Thyroid gland (tissue), 4 donors: ENCODE data around the gene UGT2B15. TPM values are rescaled to one million over a fixed set of nuclear protein-coding genes. Genes with fewer than 3 reads are reported as not detected.
"Not testable (repeated sequence)": the region's sequence is repeated elsewhere in the genome, so short reads cannot be mapped to it uniquely, and the experiment has no call there.

Source experiments
- DNase-seq, 2 donors: peaks; one replicate each; pipeline ENCODE4 v3.0.0-alpha.2; 2019
- H3K27ac ChIP-seq, 3 donors: fragments of 200-600 bp; sonication (generic); 1 replicate in 2 of 3; 2 replicates in 1 of 3; pipeline ENCODE4 v1.5.1; 2016 to 2019; ENCODE audit warnings: mild to moderate bottlenecking in 1 of 3, moderate library complexity in 1 of 3
- H3K27me3 ChIP-seq: fragments of 200-600 bp; sonication (generic); one replicate; pipeline ENCODE4 v1.5.1; 2019
- H3K36me3 ChIP-seq, 2 donors: fragments of 200-600 bp; sonication (generic); one replicate each; pipeline ENCODE4 v1.5.1; 2016 to 2019
- H3K4me1 ChIP-seq, 2 donors: fragments of 200-600 bp; sonication (generic); one replicate each; pipeline ENCODE4 v1.5.1; 2017 to 2019
- H3K4me3 ChIP-seq, 3 donors: fragments of 200-600 bp; sonication (generic); replicated peaks in 1 of 3; 1 replicate in 2 of 3; 2 replicates in 1 of 3; pipeline ENCODE4 v1.5.1; 2016; ENCODE audit warnings: mild to moderate bottlenecking in 1 of 3
- H3K9me3 ChIP-seq: fragments of 200-600 bp; sonication (generic); one replicate; pipeline ENCODE4 v1.5.1; 2017
- CTCF ChIP-seq, 6 experiments: fragments of 200-600 bp in 3 of 6; fragments of 450-650 bp in 3 of 6; sonication (generic) in 3 of 6; IDR thresholded peaks; one replicate each; pipeline ENCODE4 v1.5.1; 2016 to 2019; ENCODE audit warnings: antibody characterized with exemption in 6 of 6, mild to moderate bottlenecking in 2 of 6, inconsistent platforms in 1 of 6, moderate library complexity in 1 of 6
- POLR2A ChIP-seq, 2 donors: fragments of 450-650 bp; IDR thresholded peaks; one replicate each; pipeline ENCODE4 v1.6.1; 2017; ENCODE audit warnings: antibody characterized with exemption in 2 of 2, mild to moderate bottlenecking in 2 of 2, moderate library complexity in 1 of 2
- WGBS, 2 donors: methylation state at CpG; one replicate each; pipeline ENCODE4 v1.1.5; 2017; 5-methylcytosine and 5-hydroxymethylcytosine counted together
- intact Hi-C: fragments of 100-400 bp; cut with DNase I; formaldehyde crosslinking; loops from one replicate; pipeline ENCODE4 v1.15.1; 2023
- total RNA-seq, 4 donors: library from RNA; depleted of rRNA; stranded (reverse); fragments of >200 nt; gene quantifications; one replicate each; pipeline ENCODE4 v1.2.3, GENCODE V29; 2016

UGT2B15 gene
- total RNA-seq, 4 donors from 2014 or later, result not detected

DNA sequence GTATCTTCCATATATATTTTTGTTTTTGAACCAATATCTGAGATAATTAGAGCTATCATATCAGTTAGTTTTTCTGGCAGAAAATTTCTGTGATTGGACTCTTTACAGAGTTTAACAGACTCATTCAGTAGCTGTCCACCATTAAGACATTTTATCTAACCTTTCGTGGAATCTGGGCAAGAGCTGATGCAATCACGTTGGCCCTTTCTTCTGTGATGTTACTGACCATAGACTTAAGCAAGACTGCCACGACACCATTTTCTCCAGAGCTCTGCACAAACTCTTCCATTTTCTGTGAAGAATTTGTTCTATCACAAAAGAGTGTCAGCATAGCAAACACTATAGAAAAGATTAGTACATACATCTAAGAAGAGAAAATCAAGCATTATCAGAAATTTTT, 41.8 kb upstream of the UGT2B15 start:
- H3K4me3 ChIP-seq, result no peak overlapping the region
- 94% methylated on average over 3 of the region's 3 CpGs for WGBS, 2 donors
- H3K36me3 ChIP-seq, result no peaks in the 10 kb centered on the region
- no peaks in the 10 kb centered on the region for H3K27me3 ChIP-seq
- no peaks in the 10 kb centered on the region for H3K4me1 ChIP-seq
- H3K9me3 ChIP-seq, result no peaks in the 10 kb centered on the region
- TF ChIP-seq CTCF (IDR thresholded peaks at IDR 0.05) (no peak), POLR2A (IDR thresholded peaks at IDR 0.05) (no peak)
- DNase-seq, result no peak
- no peak overlapping the region for H3K27ac ChIP-seq
- intact Hi-C loops, result no loop called here

DNA sequence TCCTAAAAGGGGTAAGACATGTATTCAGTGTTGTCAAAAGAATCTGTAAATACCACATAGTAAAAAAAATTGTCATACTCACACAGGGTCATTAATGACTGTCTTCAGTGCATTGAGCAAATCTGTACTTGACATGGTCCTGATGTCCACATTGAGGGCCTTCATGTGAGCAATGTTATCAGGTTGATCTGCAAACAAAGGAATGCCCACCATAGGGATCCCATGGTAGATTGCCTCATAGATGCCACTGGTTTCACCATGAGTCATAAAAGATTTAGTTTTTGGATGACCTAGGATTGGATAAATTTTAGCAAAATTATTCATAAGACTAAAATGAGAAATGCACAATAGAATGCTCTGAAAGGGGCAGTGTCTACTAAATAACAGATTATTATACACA, 38.1 kb upstream of the UGT2B15 start:
- no peak overlapping the region for H3K4me3 ChIP-seq
- H3K27ac ChIP-seq, result no peak overlapping the region
- H3K9me3 ChIP-seq, result no peaks in the 10 kb centered on the region
- TF ChIP-seq CTCF (IDR thresholded peaks at IDR 0.05) (no peak), POLR2A (IDR thresholded peaks at IDR 0.05) (no peak)
- intact Hi-C loops, result no loop called here
- H3K4me1 ChIP-seq, result no peaks in the 10 kb centered on the region
- H3K36me3 ChIP-seq, result no peaks in the 10 kb centered on the region
- DNase-seq, result no peak
- no peaks in the 10 kb centered on the region for H3K27me3 ChIP-seq

GRCh38 chr4:68703168-68703567, 32.7 kb upstream of the UGT2B15 start:
- WGBS, 2 donors, result 87 to 92% methylated on average over 2 of the region's 2 CpGs
- H3K9me3 ChIP-seq, H3K27me3 ChIP-seq, intact Hi-C loops, H3K4me1 ChIP-seq, H3K4me3 ChIP-seq, DNase-seq, H3K36me3 ChIP-seq, H3K27ac ChIP-seq: not testable (repeated sequence)

GRCh38 chr4:68700152-68700551, 29.7 kb upstream of the UGT2B15 start:
- Histone ChIP-seq H3K27me3 (no peaks in the 10 kb centered on the region), H3K27ac (no peak overlapping the region), H3K36me3 (no peaks in the 10 kb centered on the region), H3K9me3 (no peaks in the 10 kb centered on the region), H3K4me3 (no peak overlapping the region), H3K4me1 (no peaks in the 10 kb centered on the region)
- intact Hi-C loops, result no loop called here
- no peak for DNase-seq
- 74 to 79% methylated on average over 3 of the region's 3 CpGs for WGBS, 2 donors
- TF ChIP-seq CTCF (IDR thresholded peaks at IDR 0.05) (no peak), POLR2A (IDR thresholded peaks at IDR 0.05) (no peak)

DNA sequence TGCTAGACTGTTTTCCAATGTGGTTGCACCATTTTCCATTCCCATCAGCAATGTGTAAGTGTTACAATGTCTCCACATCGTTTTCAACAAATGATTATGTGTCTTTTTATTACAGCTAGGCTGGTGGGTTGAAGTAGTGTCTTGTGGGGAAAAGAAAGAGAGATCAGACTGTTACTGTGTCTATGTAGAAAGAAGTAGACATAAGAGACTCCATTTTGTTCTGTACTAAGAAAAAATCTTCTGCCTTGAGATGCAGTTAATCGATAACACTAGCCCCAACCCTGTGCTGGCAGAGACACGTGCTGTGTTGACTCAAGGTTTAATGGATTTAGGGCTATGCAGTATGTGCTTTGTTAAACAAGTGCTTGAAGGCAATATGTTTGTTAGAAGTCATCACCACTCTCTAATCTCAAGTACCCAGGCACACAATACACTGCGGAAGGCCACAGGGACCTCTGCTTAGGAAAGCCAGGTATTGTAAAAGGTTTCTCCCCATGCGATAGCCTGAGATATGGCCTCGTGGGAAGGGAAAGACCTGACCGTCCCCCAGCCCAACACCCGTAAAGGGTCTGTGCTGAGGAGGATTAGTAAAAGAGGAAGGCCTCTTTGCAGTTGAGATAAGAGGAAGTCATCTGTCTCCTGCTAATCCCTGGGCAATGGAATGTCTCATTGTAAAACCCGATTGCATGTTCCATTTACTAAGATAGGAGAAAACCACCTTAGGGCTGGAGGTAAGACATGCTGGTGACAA, 23.0 kb upstream of the UGT2B15 start:
- WGBS, 2 donors, result 50 to 62% methylated on average over 9 of the region's 9 CpGs
- Histone ChIP-seq H3K4me1 (no peaks in the 10 kb centered on the region), H3K4me3 (no peak overlapping the region), H3K27me3 (no peaks in the 10 kb centered on the region), H3K36me3 (no peaks in the 10 kb centered on the region), H3K9me3 (no peaks in the 10 kb centered on the region), H3K27ac (no peak overlapping the region)
- TF ChIP-seq POLR2A (IDR thresholded peaks at IDR 0.05) (no peak), CTCF (IDR thresholded peaks at IDR 0.05) (no peak)
- intact Hi-C loops, result no loop called here
- DNase-seq, result no peak
